ENCODE measurements around the gene ADNP.

DNA sequence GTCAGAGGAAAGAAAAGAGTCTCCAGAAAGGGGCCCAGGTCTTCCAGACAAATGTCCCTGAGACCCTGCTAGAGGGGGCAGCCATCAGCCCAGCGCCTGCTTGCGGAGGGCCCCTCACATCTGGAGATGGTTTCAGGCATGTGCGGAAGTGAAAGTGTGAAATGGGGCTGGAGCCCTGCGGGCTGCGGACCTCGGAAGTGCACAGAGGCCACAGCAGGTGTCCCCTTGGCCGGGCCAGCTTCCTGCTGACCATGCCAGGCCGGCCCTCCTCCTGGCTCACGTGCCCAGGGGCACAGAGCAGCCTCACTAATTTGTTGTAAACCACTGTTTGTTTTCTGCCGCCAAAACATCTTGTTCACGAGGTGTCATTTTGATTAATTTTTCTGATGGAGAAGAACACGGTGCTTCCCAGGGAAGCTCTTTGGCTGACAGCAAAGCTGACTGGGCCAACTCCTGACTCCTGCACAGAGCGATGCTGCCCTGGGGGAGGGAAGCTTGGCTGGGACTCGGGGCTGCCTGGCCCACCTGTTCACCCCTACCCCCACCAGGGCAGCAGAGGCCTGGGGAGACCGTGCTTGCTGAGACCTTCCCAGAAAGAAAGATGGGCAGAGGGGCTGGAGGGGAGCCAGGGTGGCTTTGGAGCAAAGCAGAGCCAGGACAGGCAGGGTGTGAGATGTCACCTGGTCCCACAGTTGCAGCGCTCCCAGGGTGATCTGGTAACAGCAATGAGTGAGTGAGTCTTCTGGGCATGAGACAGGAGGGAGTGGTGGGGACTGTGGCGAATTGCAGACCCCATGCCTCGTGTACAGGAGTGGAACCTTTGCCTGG, 82.2 kb downstream of the ADNP start:
- no peak for TF ChIP-seq POLR2A (IDR thresholded peaks at IDR 0.05)
- TF ChIP-seq, protein P1, sequence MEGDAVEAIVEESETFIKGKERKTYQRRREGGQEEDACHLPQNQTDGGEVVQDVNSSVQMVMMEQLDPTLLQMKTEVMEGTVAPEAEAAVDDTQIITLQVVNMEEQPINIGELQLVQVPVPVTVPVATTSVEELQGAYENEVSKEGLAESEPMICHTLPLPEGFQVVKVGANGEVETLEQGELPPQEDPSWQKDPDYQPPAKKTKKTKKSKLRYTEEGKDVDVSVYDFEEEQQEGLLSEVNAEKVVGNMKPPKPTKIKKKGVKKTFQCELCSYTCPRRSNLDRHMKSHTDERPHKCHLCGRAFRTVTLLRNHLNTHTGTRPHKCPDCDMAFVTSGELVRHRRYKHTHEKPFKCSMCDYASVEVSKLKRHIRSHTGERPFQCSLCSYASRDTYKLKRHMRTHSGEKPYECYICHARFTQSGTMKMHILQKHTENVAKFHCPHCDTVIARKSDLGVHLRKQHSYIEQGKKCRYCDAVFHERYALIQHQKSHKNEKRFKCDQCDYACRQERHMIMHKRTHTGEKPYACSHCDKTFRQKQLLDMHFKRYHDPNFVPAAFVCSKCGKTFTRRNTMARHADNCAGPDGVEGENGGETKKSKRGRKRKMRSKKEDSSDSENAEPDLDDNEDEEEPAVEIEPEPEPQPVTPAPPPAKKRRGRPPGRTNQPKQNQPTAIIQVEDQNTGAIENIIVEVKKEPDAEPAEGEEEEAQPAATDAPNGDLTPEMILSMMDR (IDR thresholded peaks at IDR 0.05): no peak

Measured in sigmoid colon (tissue), 3 donors.